ENCODE data around the gene DPP4.

DNA sequence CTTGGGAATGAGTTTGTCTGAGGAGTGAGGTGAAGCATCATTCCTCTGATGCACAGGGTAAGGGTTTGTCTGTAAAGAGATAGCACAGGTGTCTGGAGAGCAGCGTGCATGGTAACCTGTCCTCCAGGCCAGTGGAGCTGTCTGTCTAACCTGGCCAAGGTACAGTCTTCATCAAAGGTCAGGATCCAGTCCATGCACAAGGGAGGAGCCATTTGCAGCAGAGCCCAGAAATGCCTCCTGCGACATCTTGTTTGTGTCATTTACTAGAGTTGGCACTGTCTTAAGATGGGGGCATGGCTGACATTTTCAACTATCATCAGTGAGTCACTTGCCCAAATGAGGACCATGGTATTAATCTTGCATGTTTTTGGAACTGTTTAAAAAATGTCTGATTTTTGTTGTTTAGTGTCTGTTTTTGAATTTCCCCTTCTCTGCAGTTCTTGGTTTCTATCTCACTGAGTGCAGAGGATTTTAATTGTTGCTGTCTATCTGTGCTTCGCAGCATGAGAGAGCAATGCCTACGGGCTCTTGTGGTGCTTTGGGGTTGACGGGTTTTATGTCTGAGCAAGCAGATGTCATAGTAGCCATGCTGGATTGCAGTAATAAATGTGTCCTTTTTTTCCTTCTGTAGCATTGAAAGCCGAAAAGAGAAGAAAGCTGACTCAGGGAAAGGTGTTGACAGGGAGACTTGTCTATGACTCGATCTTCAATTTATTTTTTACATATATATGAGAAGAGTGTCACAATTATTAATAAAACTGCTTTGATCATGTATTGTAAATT lies 91.3 kb downstream of the DPP4 start:
- TF ChIP-seq, protein P1, sequence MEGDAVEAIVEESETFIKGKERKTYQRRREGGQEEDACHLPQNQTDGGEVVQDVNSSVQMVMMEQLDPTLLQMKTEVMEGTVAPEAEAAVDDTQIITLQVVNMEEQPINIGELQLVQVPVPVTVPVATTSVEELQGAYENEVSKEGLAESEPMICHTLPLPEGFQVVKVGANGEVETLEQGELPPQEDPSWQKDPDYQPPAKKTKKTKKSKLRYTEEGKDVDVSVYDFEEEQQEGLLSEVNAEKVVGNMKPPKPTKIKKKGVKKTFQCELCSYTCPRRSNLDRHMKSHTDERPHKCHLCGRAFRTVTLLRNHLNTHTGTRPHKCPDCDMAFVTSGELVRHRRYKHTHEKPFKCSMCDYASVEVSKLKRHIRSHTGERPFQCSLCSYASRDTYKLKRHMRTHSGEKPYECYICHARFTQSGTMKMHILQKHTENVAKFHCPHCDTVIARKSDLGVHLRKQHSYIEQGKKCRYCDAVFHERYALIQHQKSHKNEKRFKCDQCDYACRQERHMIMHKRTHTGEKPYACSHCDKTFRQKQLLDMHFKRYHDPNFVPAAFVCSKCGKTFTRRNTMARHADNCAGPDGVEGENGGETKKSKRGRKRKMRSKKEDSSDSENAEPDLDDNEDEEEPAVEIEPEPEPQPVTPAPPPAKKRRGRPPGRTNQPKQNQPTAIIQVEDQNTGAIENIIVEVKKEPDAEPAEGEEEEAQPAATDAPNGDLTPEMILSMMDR (IDR thresholded peaks at IDR 0.05) = no peak
- TF ChIP-seq EP300 (IDR thresholded peaks at IDR 0.05) (no peak), POLR2A (IDR thresholded peaks at IDR 0.05) (no peak)
